ENCODE measurements around the gene KRT13.
"Not testable (repeated sequence)": the region's sequence is repeated elsewhere in the genome, so short reads cannot be mapped to it uniquely, and the experiment has no call there.

The KRT13 gene

GRCh38 chr17:41505007-41505808 is at the start of gene KRT13:
Gene KRT13 (minus strand): TSS chr17:41505612. CDS start chr17:41505550, 62 bp downstream.
- no peak within 1 kb of the TSS for H3K4me3 ChIP-seq

GRCh38 chr17:41553987-41554680 is 48.7 kb upstream of the KRT13 start:
- H3K27ac ChIP-seq: no peak overlapping the region
- H3K4me3 ChIP-seq: no peak overlapping the region

More at GRCh38 chr17:41505007-41505808, at the start of gene KRT13:
- H3K27ac ChIP-seq: no peak within 1 kb of the TSS

GRCh38 chr17:41553176-41553575 is 47.8 kb upstream of the KRT13 start:
- H3K27ac ChIP-seq: no peak overlapping the region
- no peak overlapping the region for H3K4me3 ChIP-seq

- Histone ChIP-seq H3K27ac (no peak overlapping the region), H3K4me3 (no peak overlapping the region)
Measured at GRCh38 chr17:41552455-41552854, 47.0 kb upstream of the KRT13 start.

- Histone ChIP-seq H3K27ac (no peak overlapping the region), H3K4me3 (no peak overlapping the region)
Measured at GRCh38 chr17:41551365-41551764, 46.0 kb upstream of the KRT13 start.

- Histone ChIP-seq H3K27ac (peak overlapping the region in 4 of 21 experiments; percentile 17 to 76 (median 58)), H3K4me3 (no peak overlapping the region)
Measured at GRCh38 chr17:41549596-41550039, 44.2 kb upstream of the KRT13 start.

GRCh38 chr17:41548844-41549595 is 43.6 kb upstream of the KRT13 start:
- Histone ChIP-seq H3K27ac (peak overlapping the region in 19 of 21 experiments; percentile 10 to 85 (median 71)), H3K4me3 (peak overlapping the region in 3 of 7 experiments; percentile 3 to 25 (median 10))

- Histone ChIP-seq H3K27ac (peak overlapping the region in 19 of 21 experiments; percentile 10 to 85 (median 71)), H3K4me3 (peak overlapping the region in 3 of 7 experiments; percentile 3 to 25 (median 10))
Measured at GRCh38 chr17:41547921-41548843, 42.8 kb upstream of the KRT13 start.

- H3K27ac ChIP-seq: peak overlapping the region in 10 of 21 experiments; percentile 1 to 83 (median 65)
- H3K4me3 ChIP-seq: no peak overlapping the region
Measured at GRCh38 chr17:41547378-41547841, 42.0 kb upstream of the KRT13 start.

GRCh38 chr17:41546819-41547218 is 41.4 kb upstream of the KRT13 start:
- H3K27ac ChIP-seq: no peak overlapping the region
- no peak overlapping the region for H3K4me3 ChIP-seq

- no peak overlapping the region for H3K27ac ChIP-seq
- no peak overlapping the region for H3K4me3 ChIP-seq
Measured at GRCh38 chr17:41545829-41546410, 40.5 kb upstream of the KRT13 start.

- Histone ChIP-seq H3K4me3 (no peak overlapping the region), H3K27ac (no peak overlapping the region)
Measured at GRCh38 chr17:41544935-41545334, 39.5 kb upstream of the KRT13 start.

GRCh38 chr17:41544491-41544892 is 39.1 kb upstream of the KRT13 start:
- Histone ChIP-seq H3K27ac (no peak overlapping the region), H3K4me3 (no peak overlapping the region)

- H3K4me3 ChIP-seq, H3K27ac ChIP-seq: not testable (repeated sequence)
Measured at GRCh38 chr17:41542786-41543185, 37.4 kb upstream of the KRT13 start.

GRCh38 chr17:41542357-41542756 is 36.9 kb upstream of the KRT13 start:
- Histone ChIP-seq H3K27ac (no peak overlapping the region), H3K4me3 (no peak overlapping the region)

- Histone ChIP-seq H3K4me3 (no peak overlapping the region), H3K27ac (no peak overlapping the region)
Measured at GRCh38 chr17:41540921-41541625, 35.7 kb upstream of the KRT13 start.

- Histone ChIP-seq H3K4me3 (no peak overlapping the region), H3K27ac (peak overlapping the region in 1 of 21 experiments; percentile 9)
Measured at GRCh38 chr17:41539979-41540701, 34.7 kb upstream of the KRT13 start.
